Kidney (tissue), 14 donors: ENCODE data around the gene C19orf38. TPM values are rescaled to one million over a fixed set of nuclear protein-coding genes. Genes with fewer than 3 reads are reported as not detected.

Experiments used
- DNase-seq, 5 donors: peaks; one replicate each; pipeline ENCODE4 v3.0.0-alpha.2; 2013 to 2020
- FAIRE-seq: peaks from 2 replicates; lab custom pipeline; 2012; peaks lifted over from hg19 to GRCh38; lab: Jason Lieb, UNC
- H3K27ac ChIP-seq, 2 donors: one replicate each; pipeline ENCODE4 v1.7.0; 2013; ENCODE audit warnings: low read depth in 2 of 2, low read length in 2 of 2, inconsistent platforms in 1 of 2
- H3K27me3 ChIP-seq: one replicate; pipeline ENCODE4 v1.7.1; 2013; ENCODE audit warnings: low read length, inconsistent platforms; ENCODE audit not compliant: control insufficient read depth, insufficient read depth
- H3K36me3 ChIP-seq, 3 donors: one replicate each; pipeline versions ENCODE4 v1.7.0 to v1.7.1; 2013; ENCODE audit warnings: low read length in 3 of 3, control low read depth in 1 of 3, inconsistent platforms in 1 of 3; ENCODE audit not compliant: insufficient read depth in 3 of 3, control insufficient read depth in 2 of 3
- H3K4me1 ChIP-seq, 3 donors: one replicate each; pipeline versions ENCODE4 v1.7.0 to v1.7.1; 2013; ENCODE audit warnings: low read length in 3 of 3, inconsistent platforms in 1 of 3, low read depth in 1 of 3; ENCODE audit not compliant: control insufficient read depth in 2 of 3, insufficient read depth in 2 of 3
- H3K4me3 ChIP-seq, 3 donors: one replicate each; pipeline versions ENCODE4 v1.7.0 to v1.8.1; 2013; ENCODE audit warnings: low read length in 3 of 3, control low read depth in 1 of 3, inconsistent platforms in 1 of 3
- H3K9ac ChIP-seq, 3 donors: one replicate each; pipeline versions ENCODE4 v1.7.0 to v1.7.1; 2013; ENCODE audit warnings: low read length in 3 of 3, control low read depth in 1 of 3, inconsistent platforms in 1 of 3
- H3K9me3 ChIP-seq, 3 donors: one replicate each; pipeline versions ENCODE4 v1.7.0 to v1.7.1; 2013; ENCODE audit warnings: low read length in 3 of 3, control low read depth in 1 of 3, inconsistent platforms in 1 of 3; ENCODE audit not compliant: control insufficient read depth in 2 of 3, insufficient read depth in 1 of 3
- intact Hi-C: fragments of 100-400 bp; cut with DNase I; formaldehyde crosslinking; loops from one replicate; pipeline ENCODE4 v1.11.1; 2022
- polyA plus RNA-seq: library from polyadenylated mRNA; stranded (reverse); fragments of 350-450 nt; fragmentation: Illumina TruSeq; extraction: RNeasy Lipid Tissue Mini Kit (QIAGEN cat#74804); gene quantifications from one replicate; pipeline ENCODE4 v1.2.3, GENCODE V29; 2014; ENCODE audit warnings: low read depth, low replicate concordance; ENCODE audit not compliant: insufficient read depth
- total RNA-seq: library from RNA; stranded (reverse); fragmentation: NEBNext Ultra II Directional; extraction: Animal tissue kit (Norgen Biotek cat#: 25700); gene quantifications from one replicate; pipeline ENCODE4 v1.2.1, GENCODE V29; 2021
- TF ChIP-seq, protein P1 (sequence below): IDR thresholded peaks from 3 replicates; pipeline ENCODE4 v1.5.1; 2012; ENCODE audit warnings: mild to moderate bottlenecking, moderate library complexity, borderline replicate concordance; ENCODE audit not compliant: insufficient read depth; ENCODE audit errors: extremely low read depth
- donor health status: control.
- donor health status: control.
- donor health status: control.
- donor health status: control.
- donor health status: control.
- donor health status: DM: yes; HTN: yes; CAD: no.
- donor health status: Normal renal cell carcinoma (clear cell type).

The C19orf38 gene
- total and polyA plus RNA-seq, 2 donors from 2014 or later, result 2.4 to 3.3 TPM

DNA sequence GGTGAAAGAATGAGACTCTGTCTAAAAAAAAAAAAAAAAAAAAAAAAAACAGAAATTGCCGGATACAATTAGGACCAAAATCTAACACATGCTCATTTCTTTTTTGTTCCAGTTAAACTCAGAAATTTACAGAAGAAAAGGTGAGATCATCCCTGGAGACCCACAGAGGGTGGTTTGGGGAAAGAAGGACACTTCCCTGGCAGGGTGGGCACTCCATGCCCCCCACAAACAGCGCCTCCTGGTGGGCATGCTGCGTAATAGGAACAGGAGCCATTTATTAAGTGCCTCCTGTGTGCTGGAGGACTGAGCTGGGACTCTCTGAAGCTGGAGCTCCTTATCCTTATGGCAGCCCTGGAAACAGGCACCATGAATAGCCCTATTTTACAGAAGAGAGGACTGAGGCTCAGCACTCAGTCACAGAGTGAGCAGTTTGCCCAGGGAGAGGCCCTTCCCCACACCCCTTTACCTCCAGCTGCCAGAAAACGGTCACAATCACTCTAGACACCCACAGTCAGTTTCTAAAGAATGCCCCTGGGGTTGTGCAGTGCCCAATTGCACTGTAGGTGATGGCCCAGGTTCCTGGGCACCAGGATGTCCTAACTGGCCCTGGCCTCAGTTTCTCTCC lies 10.1 kb downstream of the C19orf38 start:
- H3K4me1 ChIP-seq, result no peaks in the 10 kb centered on the region
- no peak overlapping the region for H3K9ac ChIP-seq
- DNase-seq (no peak), FAIRE-seq (no peak)
- no peaks in the 10 kb centered on the region for H3K9me3 ChIP-seq
- TF ChIP-seq, protein P1, sequence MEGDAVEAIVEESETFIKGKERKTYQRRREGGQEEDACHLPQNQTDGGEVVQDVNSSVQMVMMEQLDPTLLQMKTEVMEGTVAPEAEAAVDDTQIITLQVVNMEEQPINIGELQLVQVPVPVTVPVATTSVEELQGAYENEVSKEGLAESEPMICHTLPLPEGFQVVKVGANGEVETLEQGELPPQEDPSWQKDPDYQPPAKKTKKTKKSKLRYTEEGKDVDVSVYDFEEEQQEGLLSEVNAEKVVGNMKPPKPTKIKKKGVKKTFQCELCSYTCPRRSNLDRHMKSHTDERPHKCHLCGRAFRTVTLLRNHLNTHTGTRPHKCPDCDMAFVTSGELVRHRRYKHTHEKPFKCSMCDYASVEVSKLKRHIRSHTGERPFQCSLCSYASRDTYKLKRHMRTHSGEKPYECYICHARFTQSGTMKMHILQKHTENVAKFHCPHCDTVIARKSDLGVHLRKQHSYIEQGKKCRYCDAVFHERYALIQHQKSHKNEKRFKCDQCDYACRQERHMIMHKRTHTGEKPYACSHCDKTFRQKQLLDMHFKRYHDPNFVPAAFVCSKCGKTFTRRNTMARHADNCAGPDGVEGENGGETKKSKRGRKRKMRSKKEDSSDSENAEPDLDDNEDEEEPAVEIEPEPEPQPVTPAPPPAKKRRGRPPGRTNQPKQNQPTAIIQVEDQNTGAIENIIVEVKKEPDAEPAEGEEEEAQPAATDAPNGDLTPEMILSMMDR, result peak; percentile 29
- intact Hi-C loops, result no loop called here
- no peak overlapping the region for H3K27ac ChIP-seq
- no peaks in the 10 kb centered on the region for H3K36me3 ChIP-seq
- no peaks in the 10 kb centered on the region for H3K27me3 ChIP-seq
- no peak overlapping the region for H3K4me3 ChIP-seq

DNA sequence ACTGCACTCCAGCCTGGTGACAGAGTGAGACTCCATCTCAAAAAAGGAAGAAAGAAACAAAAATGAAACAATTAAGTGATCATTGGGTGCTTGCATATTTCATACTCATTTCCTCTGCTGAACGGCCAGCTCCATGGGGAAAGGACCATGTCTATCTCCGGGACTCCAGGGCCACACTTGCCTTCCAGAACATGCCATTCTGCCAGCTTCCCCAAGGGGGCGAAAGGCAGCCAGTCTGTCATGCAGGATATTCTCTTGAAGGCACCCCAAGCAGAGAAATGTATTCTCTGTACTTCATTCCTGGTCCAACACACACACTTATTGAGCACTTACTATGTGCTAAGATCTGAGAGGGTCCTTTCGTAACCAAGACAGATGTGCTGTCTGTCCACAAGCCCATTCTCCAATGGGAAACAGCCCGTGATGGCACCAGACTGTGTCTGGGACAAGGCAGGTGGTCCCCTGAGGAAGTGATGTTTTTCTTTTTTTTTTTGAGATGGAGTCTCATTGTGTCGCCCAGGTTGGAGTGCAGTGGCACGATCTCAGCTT lies 13.0 kb downstream of the C19orf38 start:
- TF ChIP-seq, protein P1, result peak; percentile 36
- Histone ChIP-seq H3K4me1 (peaks cover 0 to 3% (median 2%) of the 10 kb centered on the region in 3 donors), H3K4me3 (no peak overlapping the region), H3K9ac (no peak overlapping the region), H3K36me3 (no peaks in the 10 kb centered on the region), H3K27me3 (no peaks in the 10 kb centered on the region), H3K27ac (no peak overlapping the region), H3K9me3 (no peaks in the 10 kb centered on the region)
- DNase-seq (no peak), FAIRE-seq (no peak)
- intact Hi-C loops, result no loop called here

DNA sequence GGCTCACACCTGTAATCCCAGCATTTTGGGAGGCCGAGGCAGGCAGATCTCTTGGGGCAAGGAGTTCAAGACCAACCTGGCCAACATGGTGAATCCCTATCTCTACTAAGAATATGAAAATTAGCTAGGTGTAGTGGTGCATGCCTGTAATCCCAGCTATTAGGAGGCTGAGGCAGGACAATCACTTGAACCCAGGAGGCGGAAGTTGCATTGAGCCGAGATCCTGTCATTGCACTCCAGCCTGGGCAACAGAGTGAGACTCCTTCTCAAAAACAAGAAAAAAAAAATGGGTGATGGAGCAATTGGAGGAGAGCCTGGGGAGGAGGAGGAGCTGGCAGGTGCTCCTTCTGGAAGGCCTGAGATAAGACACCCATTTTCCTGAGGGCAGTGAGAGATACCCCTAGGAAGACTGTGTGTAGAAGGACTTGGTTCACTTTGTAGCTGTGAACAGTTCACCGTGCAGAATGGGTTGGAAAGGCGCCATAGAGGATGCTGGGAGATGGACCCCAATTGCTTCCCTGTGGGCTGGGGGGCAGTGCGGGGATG lies 14.4 kb downstream of the C19orf38 start:
- intact Hi-C loops, result no loop called here
- FAIRE-seq, result no peak
- Histone ChIP-seq H3K36me3 (no peaks in the 10 kb centered on the region), H3K27ac (peak overlapping the region; percentile 40 to 67), H3K4me3 (peak overlapping the region in 1 of 3 donors; percentile 41), H3K9ac (peak overlapping the region in 1 of 3 donors; percentile 65), H3K4me1 (peaks cover 0 to 3% (median 2%) of the 10 kb centered on the region in 3 donors), H3K27me3 (no peaks in the 10 kb centered on the region), H3K9me3 (no peaks in the 10 kb centered on the region)
- TF ChIP-seq, protein P1, result no peak
- DNase-seq, result no peak
